Ovary (tissue), 9 donors: ENCODE data around the gene ARHGAP23. TPM values are rescaled to one million over a fixed set of nuclear protein-coding genes. Genes with fewer than 3 reads are reported as not detected.

Experiments
- DNase-seq, 5 donors: peaks; one replicate each; pipeline ENCODE4 v3.0.0-alpha.2; 2019 to 2020
- H3K27ac ChIP-seq, 2 donors: fragments of 200-600 bp; one replicate each; pipeline versions ENCODE4 v1.5.1 to v1.8.0; 2019 to 2022
- H3K27me3 ChIP-seq: fragments of 200-600 bp; one replicate; pipeline ENCODE4 v1.8.0; 2022
- H3K36me3 ChIP-seq: fragments of 200-600 bp; sonication (generic); one replicate; pipeline ENCODE4 v1.5.1; 2019
- H3K4me1 ChIP-seq: one replicate; pipeline ENCODE4 v1.8.1; 2013; ENCODE audit warnings: mild to moderate bottlenecking, moderate library complexity; ENCODE audit not compliant: insufficient read depth
- H3K4me3 ChIP-seq: fragments of 200-600 bp; sonication (generic); one replicate; pipeline ENCODE4 v1.5.1; 2017
- H3K9me3 ChIP-seq, 2 donors: fragments of 200-600 bp in 1 of 2; sonication (generic) in 1 of 2; one replicate each; pipeline versions ENCODE4 v1.5.1 to v1.8.1; 2013 to 2019; ENCODE audit warnings: mild to moderate bottlenecking in 1 of 2, moderate library complexity in 1 of 2
- CTCF ChIP-seq, 3 donors: fragments of 450-650 bp in 2 of 3; fragments of 200-600 bp in 1 of 3; IDR thresholded peaks; one replicate each; pipeline versions ENCODE4 v1.5.1 to v1.8.0; 2016 to 2022; ENCODE audit warnings: antibody characterized with exemption in 3 of 3, mild to moderate bottlenecking in 1 of 3
- EP300 ChIP-seq: sonication (generic); formaldehyde crosslinking; IDR thresholded peaks from one replicate; pipeline ENCODE4 v1.6.1; 2017; ENCODE audit warnings: antibody characterized with exemption
- POLR2A ChIP-seq: fragments of 450-650 bp; IDR thresholded peaks from one replicate; pipeline ENCODE4 v1.6.1; 2017; ENCODE audit warnings: antibody characterized with exemption, mild to moderate bottlenecking, moderate library complexity
- WGBS, 3 donors: extraction: QIAGEN DNeasy Blood & Tissue Kit in 1 of 3; methylation state at CpG; one replicate each; pipeline versions ENCODE4 v1.1.5 to v1.1.7; 2013 to 2017; 5-methylcytosine and 5-hydroxymethylcytosine counted together
- intact Hi-C, 4 donors: fragments of 100-400 bp; cut with DNase I; formaldehyde crosslinking; loops; one replicate each; pipeline versions ENCODE4 v1.11.0 to v1.15.1; 2022 to 2023
- polyA plus RNA-seq, 2 donors: library from polyadenylated mRNA; stranded (reverse); fragments of 200-250 nt in 1 of 2; fragments of 350-450 nt in 1 of 2; fragmentation: Illumina TruSeq in 1 of 2; extraction: RNeasy Lipid Tissue Mini Kit (QIAGEN cat#74804) in 1 of 2; gene quantifications; one replicate each; pipeline ENCODE4 v1.2.3, GENCODE V29; 2013 to 2014
- total RNA-seq, 7 donors: library from RNA; depleted of rRNA in 2 of 7; stranded (reverse); fragments of >200 nt in 2 of 7; fragmentation: NEBNext Ultra II Directional in 3 of 7; extraction: Animal tissue kit (Norgen Biotek cat#: 25700) in 3 of 7; gene quantifications; one replicate each; pipeline versions ENCODE4 v1.1.0 to v1.2.4, GENCODE V29; 2016 to 2023
- donor health status: DM: no; HTN: no; CAD: no; lungs with moderate emphysema.
- donor health status: DM: no; HTN: no; CAD: no.
- donor health status: Bipolar disorder and iron deficiency.
- donor health status: DM: yes; HTN: yes; CAD: no.
- donor health status: DM: no; HTN: no; CAD: no.
- donor health status: DM: yes; HTN: yes; CAD: no.

ARHGAP23 gene
- total and polyA plus RNA-seq, 9 donors: 13.7 to 76.4 (median 45.3) TPM

DNA sequence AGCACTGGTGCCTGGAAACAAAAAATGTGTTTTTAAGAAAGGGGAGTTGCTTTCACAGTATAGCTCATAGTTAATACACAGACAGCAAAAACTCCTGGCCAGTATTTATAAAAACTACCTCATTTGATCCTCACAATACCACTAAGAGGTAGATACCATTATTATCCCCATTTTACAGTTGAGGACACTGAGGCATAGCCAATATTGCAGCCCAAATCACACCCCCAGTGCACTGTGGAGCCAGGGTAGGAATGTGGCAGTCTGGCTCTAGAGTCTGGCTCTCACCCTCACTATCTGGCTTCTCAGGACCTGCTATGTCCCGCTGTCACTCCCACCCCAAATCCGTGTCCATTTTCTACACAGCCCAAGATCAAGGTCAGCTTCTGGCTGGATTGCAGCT, 2.6 kb downstream of the ARHGAP23 start:
- Histone ChIP-seq H3K4me3 (no peak overlapping the region), H3K9me3 (no peaks in the 10 kb centered on the region), H3K27ac (no peak overlapping the region), H3K27me3 (no peaks in the 10 kb centered on the region), H3K4me1 (peaks cover 10% of the 10 kb centered on the region), H3K36me3 (no peaks in the 10 kb centered on the region)
- DNase-seq: no peak
- WGBS, 3 donors: 21 to 48% (median 23%) methylated on average over 2 of the region's 2 CpGs
- intact Hi-C loops: no loop called here
- TF ChIP-seq EP300 (no peak), CTCF (IDR thresholded peaks at IDR 0.05) (no peak), POLR2A (no peak)

- WGBS, 3 donors: 76 to 83% (median 83%) methylated on average over 10 of the region's 10 CpGs
- TF ChIP-seq POLR2A (no peak), CTCF (IDR thresholded peaks at IDR 0.05) (no peak), EP300 (no peak)
- Histone ChIP-seq H3K27ac (no peak overlapping the region), H3K27me3 (no peaks in the 10 kb centered on the region), H3K36me3 (no peaks in the 10 kb centered on the region), H3K9me3 (no peaks in the 10 kb centered on the region), H3K4me1 (peaks cover 10% of the 10 kb centered on the region), H3K4me3 (no peak overlapping the region)
- intact Hi-C loops: no loop called here
- peak in 1 of 5 donors; percentile 21 for DNase-seq
Observed at GRCh38 chr17:38431346-38432145, 3.3 kb downstream of the ARHGAP23 start.

DNA sequence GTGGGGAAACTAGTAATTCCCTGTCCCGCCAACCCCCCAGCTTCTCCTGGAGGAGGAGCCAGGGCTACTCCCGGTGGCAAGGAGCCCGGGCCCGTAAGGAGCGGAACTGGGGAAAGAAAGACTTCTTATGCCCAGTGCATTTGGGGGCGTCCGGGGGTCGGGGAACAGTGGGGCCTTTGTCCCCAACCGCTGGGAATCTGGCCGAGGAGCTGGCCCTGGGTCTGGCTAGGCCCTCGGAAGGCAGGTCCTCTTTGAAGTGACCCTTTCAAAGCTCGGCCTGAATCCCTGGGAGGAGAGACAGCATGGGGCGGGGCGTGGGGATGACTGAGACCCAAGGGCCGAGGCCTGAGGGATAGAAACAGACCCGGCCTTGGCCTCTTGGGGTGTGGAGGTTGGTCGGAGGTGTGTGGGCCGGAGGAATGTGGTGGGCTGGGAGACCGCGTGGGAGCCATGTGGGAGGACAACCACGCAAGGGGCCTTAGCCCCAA, 6.0 kb downstream of the ARHGAP23 start:
- Histone ChIP-seq H3K36me3 (no peaks in the 10 kb centered on the region), H3K4me3 (no peak overlapping the region), H3K27me3 (no peaks in the 10 kb centered on the region), H3K27ac (peak overlapping the region; percentile 15 to 57), H3K9me3 (no peaks in the 10 kb centered on the region), H3K4me1 (peaks cover 8% of the 10 kb centered on the region)
- TF ChIP-seq EP300 (no peak), CTCF (IDR thresholded peaks at IDR 0.05) (no peak), POLR2A (no peak)
- peak in 4 of 5 donors; percentile 47 to 71 (median 55) for DNase-seq
- WGBS, 3 donors: 28 to 36% (median 29%) methylated on average over 18 to 21 of the region's 21 CpGs
- intact Hi-C loops: no loop called here

- no peaks in the 10 kb centered on the region for H3K9me3 ChIP-seq
- H3K4me3 ChIP-seq: no peak overlapping the region
- no peaks in the 10 kb centered on the region for H3K27me3 ChIP-seq
- no peak for DNase-seq
- 77 to 81% (median 79%) methylated on average over 9 of the region's 9 CpGs for WGBS, 3 donors
- no peak overlapping the region for H3K27ac ChIP-seq
- TF ChIP-seq EP300: no peak
- no peak for TF ChIP-seq CTCF (IDR thresholded peaks at IDR 0.05)
- no peak for TF ChIP-seq POLR2A
- intact Hi-C loops: no loop called here
- H3K4me1 ChIP-seq: peaks cover 8% of the 10 kb centered on the region
- no peaks in the 10 kb centered on the region for H3K36me3 ChIP-seq
Observed at GRCh38 chr17:38435795-38436194, 7.5 kb downstream of the ARHGAP23 start.
